Type B pancreatic cell (in vitro differentiated cells): ENCODE measurements around the gene GPC6. TPM values are rescaled to one million over a fixed set of nuclear protein-coding genes. Genes with fewer than 3 reads are reported as not detected.

Source experiments
- DNase-seq: peaks from one replicate; pipeline ENCODE4 v3.0.0; 2021; ENCODE audit warnings: mixed read lengths; ENCODE audit not compliant: unreplicated experiment; ENCODE audit errors: extremely low spot score
- H3K27ac Mint-ChIP-seq: 2 replicates; pipeline ENCODE4 v1.8.0; 2021; ENCODE audit warnings: mild to moderate bottlenecking, mixed read lengths
- H3K27me3 Mint-ChIP-seq: 2 replicates; pipeline ENCODE4 v1.8.0; 2021; ENCODE audit warnings: mixed read lengths
- H3K36me3 Mint-ChIP-seq: 2 replicates; pipeline ENCODE4 v1.8.0; 2021; ENCODE audit warnings: mixed read lengths
- H3K4me1 Mint-ChIP-seq: one replicate; pipeline ENCODE4 v1.8.0; 2021; ENCODE audit warnings: mixed read lengths; ENCODE audit not compliant: unreplicated experiment
- H3K4me3 Mint-ChIP-seq: 2 replicates; pipeline ENCODE4 v1.8.0; 2021; ENCODE audit warnings: mild to moderate bottlenecking, mixed read lengths
- H3K9me3 Mint-ChIP-seq: 2 replicates; pipeline ENCODE4 v1.8.0; 2021; ENCODE audit warnings: mixed read lengths
- CTCF ChIP-seq: fragments of 200-600 bp; sonication (generic); conservative IDR thresholded peaks from 2 replicates; pipeline ENCODE4 v1.5.0; 2021; ENCODE audit warnings: antibody characterized with exemption, mild to moderate bottlenecking
- total RNA-seq: library from RNA; stranded (reverse); gene quantifications from 2 replicates; pipeline ENCODE4 v1.2.1, GENCODE V29; 2021; ENCODE audit warnings: low replicate concordance

Gene GPC6
- total RNA-seq, 1 donor from 2014 or later = 30.5 TPM

DNA sequence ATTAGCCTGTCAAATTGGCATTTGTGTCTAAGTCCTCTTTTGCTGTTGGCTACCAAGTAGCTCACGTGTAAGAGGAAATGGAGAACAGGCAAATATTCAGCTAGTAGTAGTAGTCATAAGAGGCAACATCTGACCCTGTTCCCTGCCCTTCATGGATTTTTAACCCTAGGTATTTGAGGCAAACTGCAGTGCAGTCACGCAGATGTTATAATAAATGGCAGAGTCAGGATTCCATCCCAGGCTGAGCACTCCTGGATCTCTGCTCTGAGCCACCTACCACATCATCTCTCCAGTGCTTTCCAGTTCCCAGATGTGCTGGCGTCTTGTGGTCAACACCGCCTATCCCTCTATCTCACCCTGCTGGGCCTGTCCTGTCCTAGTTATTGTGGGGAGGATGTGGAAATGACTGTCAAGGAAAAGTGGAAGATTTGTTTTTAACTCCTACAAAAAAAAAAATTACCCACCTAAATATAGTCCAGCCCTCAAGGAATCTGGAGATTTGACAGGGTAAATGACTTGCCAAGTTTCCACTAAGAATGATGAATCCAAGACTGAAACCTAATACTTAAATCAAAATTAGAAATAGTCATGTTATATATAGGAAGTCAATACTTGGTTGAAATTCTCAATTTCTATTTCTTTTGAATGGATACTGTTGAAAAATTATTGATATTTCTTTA lies 322.9 kb downstream of the GPC6 start:
- peaks cover 13% of the 10 kb centered on the region for H3K4me1 Mint-ChIP-seq
- H3K27me3 Mint-ChIP-seq = no peaks in the 10 kb centered on the region
- H3K9me3 Mint-ChIP-seq = peaks cover 7% of the 10 kb centered on the region

DNA sequence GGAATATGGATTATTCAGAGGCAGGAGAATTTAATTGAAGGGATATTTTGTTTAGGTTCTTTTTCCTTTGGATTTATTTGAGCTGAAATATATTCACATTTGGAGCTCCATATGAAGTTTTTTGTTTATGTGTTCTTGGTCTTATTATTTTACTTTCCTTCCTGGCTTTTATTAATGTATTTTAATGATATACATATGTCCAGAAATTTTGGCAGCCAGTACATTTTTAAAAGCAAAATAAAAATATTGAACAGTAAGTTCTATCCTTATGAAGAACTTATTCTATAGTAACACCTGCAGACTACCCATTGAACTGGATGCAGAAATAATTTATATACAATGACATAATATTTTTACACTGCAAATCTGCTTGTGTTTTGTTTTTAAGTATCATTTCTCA lies 323.6 kb downstream of the GPC6 start:
- Mint-ChIP-seq H3K9me3 (peaks cover 7% of the 10 kb centered on the region), H3K27me3 (no peaks in the 10 kb centered on the region), H3K4me3 (no peak overlapping the region), H3K27ac (no peak overlapping the region), H3K4me1 (peaks cover 14% of the 10 kb centered on the region), H3K36me3 (peaks cover 3% of the 10 kb centered on the region)
- no peak for DNase-seq
- TF ChIP-seq CTCF = no peak

More for the DNA sequence above, 322.9 kb downstream of the GPC6 start:
- no peak overlapping the region for H3K27ac Mint-ChIP-seq
- no peak for DNase-seq
- TF ChIP-seq CTCF = no peak
- no peak overlapping the region for H3K4me3 Mint-ChIP-seq
- H3K36me3 Mint-ChIP-seq = peaks cover 3% of the 10 kb centered on the region

GRCh38 chr13:93552596-93552995 lies 326.0 kb downstream of the GPC6 start:
- no peaks in the 10 kb centered on the region for H3K27me3 Mint-ChIP-seq
- no peaks in the 10 kb centered on the region for H3K36me3 Mint-ChIP-seq
- peak overlapping the region; percentile 61 for H3K4me3 Mint-ChIP-seq
- no peak for TF ChIP-seq CTCF
- peak overlapping the region; percentile 42 for H3K27ac Mint-ChIP-seq
- no peak for DNase-seq
- peaks cover 3% of the 10 kb centered on the region for H3K9me3 Mint-ChIP-seq
- peaks cover 19% of the 10 kb centered on the region for H3K4me1 Mint-ChIP-seq

- Mint-ChIP-seq H3K4me1 (peaks cover 19% of the 10 kb centered on the region), H3K36me3 (no peaks in the 10 kb centered on the region)
Observed at GRCh38 chr13:93554514-93554913, 327.9 kb downstream of the GPC6 start.

GRCh38 chr13:93558637-93559036 lies 332.0 kb downstream of the GPC6 start:
- no peaks in the 10 kb centered on the region for H3K36me3 Mint-ChIP-seq
- no peak overlapping the region for H3K27ac Mint-ChIP-seq
- H3K9me3 Mint-ChIP-seq = peaks cover 3% of the 10 kb centered on the region
- no peak overlapping the region for H3K4me3 Mint-ChIP-seq
- H3K4me1 Mint-ChIP-seq = peaks cover 17% of the 10 kb centered on the region
- TF ChIP-seq CTCF = no peak
- H3K27me3 Mint-ChIP-seq = no peaks in the 10 kb centered on the region
- no peak for DNase-seq

More at GRCh38 chr13:93554514-93554913, 327.9 kb downstream of the GPC6 start:
- no peaks in the 10 kb centered on the region for H3K27me3 Mint-ChIP-seq
- H3K27ac Mint-ChIP-seq = no peak overlapping the region
- H3K4me3 Mint-ChIP-seq = no peak overlapping the region
- TF ChIP-seq CTCF = no peak
- no peak for DNase-seq
- peaks cover 7% of the 10 kb centered on the region for H3K9me3 Mint-ChIP-seq
